ENCODE results near the gene SRP68.

GRCh38 chr17:76009447-76009846 lies 62.9 kb downstream of the SRP68 start:
- TF ChIP-seq ZFP30 (CRISPR knock-in tag; IDR thresholded peaks at IDR 0.05) (no peak), ZFP3 (CRISPR knock-in tag; IDR thresholded peaks at IDR 0.05) (no peak), ISL1 (CRISPR knock-in tag; IDR thresholded peaks at IDR 0.05) (no peak)
